ENCODE measurements around the gene SUN3.

DNA sequence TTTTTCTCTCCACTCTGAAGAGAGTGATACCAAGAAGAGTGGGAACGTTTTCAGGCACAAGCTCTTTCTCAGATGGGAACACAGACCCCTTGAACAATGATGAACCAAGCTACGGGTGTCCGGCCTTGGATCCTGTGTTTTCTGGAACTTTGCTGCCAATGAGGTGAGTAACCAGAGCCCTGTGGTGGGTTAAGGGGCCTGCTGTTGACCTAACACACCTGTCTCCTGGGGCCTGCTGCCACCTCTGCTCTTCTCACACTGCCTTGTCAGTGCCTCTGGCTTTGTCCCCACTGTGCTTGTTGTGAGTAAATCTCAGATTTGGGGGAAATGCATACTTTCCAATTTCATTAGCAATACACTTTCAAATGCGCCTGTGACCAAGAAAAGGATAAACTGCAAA, 79.2 kb downstream of the SUN3 start:
- no peak for TF ChIP-seq POLR2A (IDR thresholded peaks at IDR 0.05)
- TF ChIP-seq, protein P1, sequence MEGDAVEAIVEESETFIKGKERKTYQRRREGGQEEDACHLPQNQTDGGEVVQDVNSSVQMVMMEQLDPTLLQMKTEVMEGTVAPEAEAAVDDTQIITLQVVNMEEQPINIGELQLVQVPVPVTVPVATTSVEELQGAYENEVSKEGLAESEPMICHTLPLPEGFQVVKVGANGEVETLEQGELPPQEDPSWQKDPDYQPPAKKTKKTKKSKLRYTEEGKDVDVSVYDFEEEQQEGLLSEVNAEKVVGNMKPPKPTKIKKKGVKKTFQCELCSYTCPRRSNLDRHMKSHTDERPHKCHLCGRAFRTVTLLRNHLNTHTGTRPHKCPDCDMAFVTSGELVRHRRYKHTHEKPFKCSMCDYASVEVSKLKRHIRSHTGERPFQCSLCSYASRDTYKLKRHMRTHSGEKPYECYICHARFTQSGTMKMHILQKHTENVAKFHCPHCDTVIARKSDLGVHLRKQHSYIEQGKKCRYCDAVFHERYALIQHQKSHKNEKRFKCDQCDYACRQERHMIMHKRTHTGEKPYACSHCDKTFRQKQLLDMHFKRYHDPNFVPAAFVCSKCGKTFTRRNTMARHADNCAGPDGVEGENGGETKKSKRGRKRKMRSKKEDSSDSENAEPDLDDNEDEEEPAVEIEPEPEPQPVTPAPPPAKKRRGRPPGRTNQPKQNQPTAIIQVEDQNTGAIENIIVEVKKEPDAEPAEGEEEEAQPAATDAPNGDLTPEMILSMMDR (IDR thresholded peaks at IDR 0.05): no peak
